Measurements from ENCODE around the gene BGLAP. TPM values are rescaled to one million over a fixed set of nuclear protein-coding genes. Genes with fewer than 3 reads are reported as not detected.

Gene BGLAP
- total RNA-seq, 1 donor from 2014 or later: not detected

DNA sequence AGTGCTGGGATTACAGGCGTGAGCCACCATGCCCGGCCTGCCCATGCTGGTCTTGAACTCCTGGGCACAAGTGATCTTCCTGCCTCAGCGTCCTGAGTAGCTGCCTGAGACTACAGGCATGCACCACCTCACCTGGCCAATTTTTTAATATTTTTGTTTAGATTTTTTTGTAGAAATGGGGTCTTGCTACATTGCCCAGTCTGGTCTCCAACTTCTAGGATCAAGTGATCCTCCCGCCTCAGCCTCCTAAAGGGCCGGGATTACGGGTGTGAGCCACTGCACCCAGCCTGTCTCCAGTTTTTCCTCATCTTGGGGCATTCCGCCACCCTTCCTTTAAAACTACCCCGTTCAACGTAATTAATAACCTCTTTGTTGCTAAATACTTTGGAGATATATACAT is 21.8 kb upstream of the BGLAP start:
- DNase-seq (ENCODE audit: low read depth) (no peak), FAIRE-seq (no peak)
- TF ChIP-seq, protein P1, sequence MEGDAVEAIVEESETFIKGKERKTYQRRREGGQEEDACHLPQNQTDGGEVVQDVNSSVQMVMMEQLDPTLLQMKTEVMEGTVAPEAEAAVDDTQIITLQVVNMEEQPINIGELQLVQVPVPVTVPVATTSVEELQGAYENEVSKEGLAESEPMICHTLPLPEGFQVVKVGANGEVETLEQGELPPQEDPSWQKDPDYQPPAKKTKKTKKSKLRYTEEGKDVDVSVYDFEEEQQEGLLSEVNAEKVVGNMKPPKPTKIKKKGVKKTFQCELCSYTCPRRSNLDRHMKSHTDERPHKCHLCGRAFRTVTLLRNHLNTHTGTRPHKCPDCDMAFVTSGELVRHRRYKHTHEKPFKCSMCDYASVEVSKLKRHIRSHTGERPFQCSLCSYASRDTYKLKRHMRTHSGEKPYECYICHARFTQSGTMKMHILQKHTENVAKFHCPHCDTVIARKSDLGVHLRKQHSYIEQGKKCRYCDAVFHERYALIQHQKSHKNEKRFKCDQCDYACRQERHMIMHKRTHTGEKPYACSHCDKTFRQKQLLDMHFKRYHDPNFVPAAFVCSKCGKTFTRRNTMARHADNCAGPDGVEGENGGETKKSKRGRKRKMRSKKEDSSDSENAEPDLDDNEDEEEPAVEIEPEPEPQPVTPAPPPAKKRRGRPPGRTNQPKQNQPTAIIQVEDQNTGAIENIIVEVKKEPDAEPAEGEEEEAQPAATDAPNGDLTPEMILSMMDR (IDR thresholded peaks at IDR 0.05; ENCODE audit: insufficient read depth, low read length, severe bottlenecking): no peak
- H3K4me3 ChIP-seq (ENCODE audit: low read depth, low read length): no peak overlapping the region
- peaks cover 4% of the 10 kb centered on the region for H3K36me3 ChIP-seq (ENCODE audit: control insufficient read depth, insufficient read depth, low read length)
- no peaks in the 10 kb centered on the region for H3K27me3 ChIP-seq (ENCODE audit: control insufficient read depth, insufficient read depth, low read length)

DNA sequence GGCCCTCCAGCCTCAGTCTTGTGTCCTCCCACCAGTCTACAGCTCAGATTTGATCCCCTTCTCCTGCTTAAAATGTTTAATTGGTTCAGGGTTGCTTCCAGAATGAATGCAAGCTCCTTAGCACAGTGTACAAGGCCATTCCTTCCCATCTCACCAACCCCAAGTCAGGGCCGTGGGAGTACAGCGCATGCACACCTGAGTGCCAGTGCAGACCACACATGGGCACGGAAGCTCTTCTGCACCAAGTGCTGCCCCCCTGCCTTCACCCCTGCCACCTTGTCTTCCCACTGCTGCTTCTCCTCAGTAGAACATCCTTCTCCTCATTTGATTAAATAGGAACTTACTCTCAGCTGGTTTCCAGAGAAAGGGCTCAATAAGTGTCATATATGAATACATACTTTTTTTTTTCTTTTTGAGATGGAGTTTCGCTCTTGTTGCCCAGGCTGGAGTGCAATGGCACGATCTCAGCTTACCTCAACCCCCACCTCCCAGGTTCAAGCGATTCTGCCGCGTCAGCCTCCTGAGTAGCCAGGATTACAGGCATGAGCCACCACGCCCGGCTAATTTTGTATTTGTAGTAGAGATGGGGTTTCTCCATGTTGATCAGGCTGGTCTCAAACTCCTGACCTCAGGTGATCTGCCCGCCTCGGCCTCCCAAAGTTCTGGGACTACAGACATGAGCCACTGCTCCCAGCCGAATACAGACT is 19.8 kb upstream of the BGLAP start:
- no peaks in the 10 kb centered on the region for H3K27me3 ChIP-seq (ENCODE audit: control insufficient read depth, insufficient read depth, low read length)
- no peak overlapping the region for H3K4me3 ChIP-seq (ENCODE audit: low read depth, low read length)
- DNase-seq (ENCODE audit: low read depth) (no peak), FAIRE-seq (no peak)
- H3K36me3 ChIP-seq (ENCODE audit: control insufficient read depth, insufficient read depth, low read length): peaks cover 6% of the 10 kb centered on the region
- TF ChIP-seq, protein P1 (IDR thresholded peaks at IDR 0.05; ENCODE audit: insufficient read depth, low read length, severe bottlenecking): no peak

DNA sequence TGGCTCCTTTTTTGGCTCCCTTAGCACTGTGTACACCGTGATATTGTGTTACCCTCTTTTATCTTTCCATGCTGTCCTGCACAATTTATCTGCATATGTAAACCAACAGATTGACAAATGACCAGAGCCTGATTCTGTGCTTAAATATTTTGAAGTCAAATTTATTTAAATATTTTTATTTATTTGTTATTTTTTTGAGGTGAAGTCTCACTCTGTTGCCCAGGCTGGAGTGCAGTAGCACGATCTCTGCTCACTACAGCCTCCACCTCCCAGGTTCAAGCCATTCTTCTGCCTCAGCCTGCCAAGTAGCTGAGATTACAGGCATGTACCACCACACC is 16.3 kb upstream of the BGLAP start:
- FAIRE-seq (no peak), DNase-seq (ENCODE audit: low read depth) (no peak)
- Histone ChIP-seq H3K27me3 (ENCODE audit: control insufficient read depth, insufficient read depth, low read length) (no peaks in the 10 kb centered on the region), H3K4me3 (ENCODE audit: low read depth, low read length) (no peak overlapping the region), H3K36me3 (ENCODE audit: control insufficient read depth, insufficient read depth, low read length) (peaks cover 9% of the 10 kb centered on the region)
- TF ChIP-seq, protein P1 (IDR thresholded peaks at IDR 0.05; ENCODE audit: insufficient read depth, low read length, severe bottlenecking): no peak

DNA sequence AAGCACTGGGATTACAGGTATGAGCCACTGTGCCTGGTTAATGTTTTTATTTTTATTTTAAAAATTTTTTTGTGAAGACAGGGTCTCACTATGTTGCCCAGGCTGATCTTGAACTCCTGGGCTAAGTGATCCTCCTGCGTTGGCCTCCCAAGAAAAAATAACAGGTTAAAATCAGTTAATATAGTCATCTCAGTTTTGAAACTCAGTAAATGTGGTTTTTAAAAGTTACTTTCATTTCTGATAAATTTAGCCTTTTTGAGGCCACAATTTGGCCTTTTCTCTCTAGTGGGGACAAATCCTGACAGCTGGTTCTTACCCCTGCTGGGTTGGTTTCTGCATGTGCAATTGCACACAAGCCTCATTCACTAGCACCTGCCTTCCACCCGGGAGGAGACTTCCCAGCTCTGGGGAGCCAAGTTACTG is 15.9 kb upstream of the BGLAP start:
- Histone ChIP-seq H3K27me3 (ENCODE audit: control insufficient read depth, insufficient read depth, low read length) (no peaks in the 10 kb centered on the region), H3K4me3 (ENCODE audit: low read depth, low read length) (no peak overlapping the region), H3K36me3 (ENCODE audit: control insufficient read depth, insufficient read depth, low read length) (peaks cover 8% of the 10 kb centered on the region)
- DNase-seq (ENCODE audit: low read depth): no peak
- FAIRE-seq: no peak
- TF ChIP-seq, protein P1 (IDR thresholded peaks at IDR 0.05; ENCODE audit: insufficient read depth, low read length, severe bottlenecking): no peak

DNA sequence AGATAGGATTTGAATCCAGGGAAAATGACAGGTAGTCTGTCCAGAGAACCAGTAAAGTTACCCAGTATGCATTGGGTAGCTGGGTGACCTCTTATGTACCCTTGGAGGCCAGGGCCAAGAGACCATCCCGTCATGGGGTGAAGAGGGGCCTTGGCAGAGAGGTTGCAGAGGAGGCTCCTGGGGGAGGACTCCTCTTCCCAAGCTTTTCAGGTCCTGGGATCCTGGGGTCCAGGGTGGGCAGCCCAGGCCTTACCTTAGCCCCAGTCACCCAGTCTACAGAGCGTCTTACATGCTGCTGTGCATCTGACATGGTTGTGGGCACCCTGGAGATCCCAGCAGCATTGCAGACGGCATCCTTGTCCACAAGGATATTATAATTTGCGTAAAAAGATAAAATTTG is 15.2 kb upstream of the BGLAP start:
- TF ChIP-seq, protein P1 (IDR thresholded peaks at IDR 0.05; ENCODE audit: insufficient read depth, low read length, severe bottlenecking): no peak
- no peak for FAIRE-seq
- no peaks in the 10 kb centered on the region for H3K27me3 ChIP-seq (ENCODE audit: control insufficient read depth, insufficient read depth, low read length)
- no peak overlapping the region for H3K4me3 ChIP-seq (ENCODE audit: low read depth, low read length)
- H3K36me3 ChIP-seq (ENCODE audit: control insufficient read depth, insufficient read depth, low read length): peaks cover 7% of the 10 kb centered on the region
- no peak for DNase-seq (ENCODE audit: low read depth)

DNA sequence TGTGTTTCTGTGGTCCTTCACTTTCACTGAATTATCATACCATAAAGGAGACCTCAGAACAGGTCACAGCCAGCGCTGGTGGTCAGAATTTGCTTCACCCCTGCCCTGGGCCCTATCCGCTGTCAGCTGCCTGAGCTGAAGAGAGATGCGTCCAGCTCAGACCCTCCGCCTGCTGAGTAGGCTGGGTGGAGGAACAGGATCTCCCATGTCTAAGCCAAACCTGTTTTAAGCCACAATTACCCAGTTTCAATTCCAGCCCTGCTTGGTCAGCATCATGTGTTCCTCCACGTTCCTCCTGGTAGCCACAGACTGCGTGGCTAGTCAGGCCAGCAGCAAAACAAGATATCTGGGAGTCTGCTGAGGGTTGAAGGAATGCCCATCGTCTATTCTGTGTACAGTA is 13.5 kb upstream of the BGLAP start:
- Histone ChIP-seq H3K4me3 (ENCODE audit: low read depth, low read length) (no peak overlapping the region), H3K27me3 (ENCODE audit: control insufficient read depth, insufficient read depth, low read length) (no peaks in the 10 kb centered on the region), H3K36me3 (ENCODE audit: control insufficient read depth, insufficient read depth, low read length) (peaks cover 7% of the 10 kb centered on the region)
- DNase-seq (ENCODE audit: low read depth): no peak
- no peak for FAIRE-seq
- TF ChIP-seq, protein P1 (IDR thresholded peaks at IDR 0.05; ENCODE audit: insufficient read depth, low read length, severe bottlenecking): no peak
